Parietal lobe (tissue), 1 donor: ENCODE data around the gene AMN. TPM values are rescaled to one million over a fixed set of nuclear protein-coding genes. Genes with fewer than 3 reads are reported as not detected.

Experiments
- total RNA-seq: library from RNA; depleted of rRNA; stranded (reverse); fragments of >200 nt; gene quantifications from one replicate; pipeline ENCODE4 v1.2.3, GENCODE V29; 2014

AMN gene
- total RNA-seq, result not detected

DNA sequence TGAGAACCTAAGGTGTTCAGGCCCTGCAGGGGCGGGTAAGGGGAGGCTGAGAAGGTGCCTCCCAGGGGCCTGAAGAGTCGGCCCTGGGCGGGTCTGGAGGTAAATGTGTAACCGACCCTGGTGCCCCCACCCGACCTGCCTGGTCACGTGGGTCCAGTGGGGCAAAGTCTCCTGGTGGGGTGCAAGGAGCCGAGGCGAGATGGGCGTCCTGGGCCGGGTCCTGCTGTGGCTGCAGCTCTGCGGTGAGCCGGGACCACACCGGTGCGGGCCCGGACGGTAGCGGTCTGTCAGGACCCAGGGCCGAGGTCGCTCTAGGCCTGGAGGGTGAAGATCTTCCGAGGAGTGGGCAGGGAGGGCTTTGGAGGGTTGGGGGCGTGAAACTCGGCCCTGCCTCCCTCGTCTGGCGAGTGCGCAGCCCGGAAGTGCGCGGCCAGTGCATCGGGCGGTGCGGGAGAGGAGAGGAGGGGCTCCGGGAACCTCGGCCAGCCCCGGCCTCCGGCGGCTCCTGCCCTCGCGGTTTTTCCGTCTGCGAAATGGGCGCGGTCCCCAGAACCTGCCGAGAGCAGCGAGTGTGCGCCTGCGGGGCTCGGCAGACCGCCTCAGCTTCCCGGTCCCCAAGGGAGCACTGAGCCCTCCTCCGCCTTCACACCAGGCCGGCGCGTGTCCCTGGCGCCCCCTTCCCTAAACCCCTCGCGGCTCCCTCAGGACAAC lies at the start of gene AMN:
Gene AMN, plus strand, starts transcription at position 174 of the 711 bp plus-strand sequence. Its CDS starts 26 bp downstream, at position 200.

Other genes with a start within 250 kb of the AMN start
- 25.7 TPM for gene TRAF3, start 145.2 kb upstream of the AMN start, total RNA-seq
- gene CDC42BPB, start 134.9 kb downstream of the AMN start, total RNA-seq, result 142 TPM
- not detected for gene LBHD2, start 161.5 kb downstream of the AMN start, total RNA-seq
- gene EXOC3L4, start 172.1 kb downstream of the AMN start, total RNA-seq, result not detected
- gene TNFAIP2, start 200.8 kb downstream of the AMN start, total RNA-seq, result 9.4 TPM